Hematopoietic multipotent progenitor cell treated with erythropoietin and hydrocortisone succinate and interleukin-3 and kit ligand, for 15 days (in vitro differentiated cells): ENCODE measurements around the gene RPEL1.

ENCODE experiments used
- DNase-seq: peaks from one replicate; pipeline ENCODE4 v3.0.0-alpha.2; 2015; ENCODE audit warnings: low spot score

The RPEL1 gene

GRCh38 chr10:103280506-103280905 lies 34.8 kb downstream of the RPEL1 start:
- no peak for DNase-seq

GRCh38 chr10:103281753-103282152 lies 36.1 kb downstream of the RPEL1 start:
- DNase-seq: no peak

- DNase-seq: no peak
These were observed 37.3 kb downstream of the RPEL1 start for GRCh38 chr10:103282961-103283360.

DNA sequence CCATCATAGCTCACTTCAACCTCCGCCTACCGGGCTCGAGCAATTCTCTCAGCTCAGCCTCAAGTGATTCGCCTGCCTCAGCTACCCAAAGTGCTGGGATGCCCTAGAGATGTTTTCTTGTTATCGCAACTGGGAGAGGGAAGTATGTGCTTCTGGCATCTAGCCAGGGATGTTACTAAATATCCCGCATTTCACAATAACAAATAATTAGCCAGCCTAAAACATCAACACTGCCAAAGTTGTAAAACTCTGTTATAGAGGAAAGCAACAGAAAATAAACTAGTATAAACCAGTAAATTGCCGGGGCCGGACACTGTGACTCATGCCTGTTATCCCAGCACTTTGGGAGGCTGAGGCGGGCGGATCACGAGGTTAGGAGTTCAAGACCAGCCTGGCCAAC lies 38.5 kb downstream of the RPEL1 start:
- no peak for DNase-seq

GRCh38 chr10:103287992-103288391 lies 42.3 kb downstream of the RPEL1 start:
- no peak for DNase-seq

- DNase-seq: no peak
These were observed 45.9 kb downstream of the RPEL1 start for GRCh38 chr10:103291588-103291987.

GRCh38 chr10:103295374-103296015 lies 49.8 kb downstream of the RPEL1 start:
- no peak for DNase-seq
